ENCODE data around the gene FAM32A.

DNA sequence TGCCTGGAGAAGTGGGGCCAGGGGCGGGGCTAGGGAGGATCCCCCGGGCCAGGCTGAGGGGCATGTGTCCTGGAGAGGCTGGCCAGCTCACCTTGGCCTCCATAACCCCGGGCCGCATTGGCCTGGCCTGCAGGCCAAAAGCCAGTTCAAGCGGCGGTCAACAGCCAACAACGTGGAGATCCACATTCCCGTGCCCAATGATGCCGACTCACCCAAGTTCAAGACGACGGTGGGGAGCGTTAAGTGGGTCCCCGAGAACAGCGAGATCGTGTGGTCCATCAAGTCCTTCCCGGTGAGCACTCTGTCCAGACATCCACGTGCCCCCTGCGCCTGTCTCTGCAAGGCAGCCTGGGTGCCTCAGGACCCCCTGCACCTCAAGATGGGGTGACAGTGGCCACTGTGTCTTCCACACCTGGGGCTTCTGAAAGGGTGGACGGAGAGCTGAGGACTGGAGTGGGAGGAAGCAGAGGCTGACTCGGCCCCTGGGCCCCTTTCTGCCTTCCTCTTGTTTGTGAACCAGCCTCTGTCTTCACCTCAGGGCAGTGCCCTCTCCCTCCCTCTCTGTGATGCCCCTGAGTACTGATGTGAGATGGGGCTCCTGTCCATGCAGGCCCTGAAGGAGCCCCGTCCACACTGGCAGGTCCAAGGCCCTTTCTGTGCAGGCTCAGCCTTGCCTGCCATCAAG lies 43.6 kb downstream of the FAM32A start:
- TF ChIP-seq EZH2 (IDR thresholded peaks at IDR 0.05; ENCODE audit: insufficient read depth, low read length): no peak
- TF ChIP-seq, protein P1, sequence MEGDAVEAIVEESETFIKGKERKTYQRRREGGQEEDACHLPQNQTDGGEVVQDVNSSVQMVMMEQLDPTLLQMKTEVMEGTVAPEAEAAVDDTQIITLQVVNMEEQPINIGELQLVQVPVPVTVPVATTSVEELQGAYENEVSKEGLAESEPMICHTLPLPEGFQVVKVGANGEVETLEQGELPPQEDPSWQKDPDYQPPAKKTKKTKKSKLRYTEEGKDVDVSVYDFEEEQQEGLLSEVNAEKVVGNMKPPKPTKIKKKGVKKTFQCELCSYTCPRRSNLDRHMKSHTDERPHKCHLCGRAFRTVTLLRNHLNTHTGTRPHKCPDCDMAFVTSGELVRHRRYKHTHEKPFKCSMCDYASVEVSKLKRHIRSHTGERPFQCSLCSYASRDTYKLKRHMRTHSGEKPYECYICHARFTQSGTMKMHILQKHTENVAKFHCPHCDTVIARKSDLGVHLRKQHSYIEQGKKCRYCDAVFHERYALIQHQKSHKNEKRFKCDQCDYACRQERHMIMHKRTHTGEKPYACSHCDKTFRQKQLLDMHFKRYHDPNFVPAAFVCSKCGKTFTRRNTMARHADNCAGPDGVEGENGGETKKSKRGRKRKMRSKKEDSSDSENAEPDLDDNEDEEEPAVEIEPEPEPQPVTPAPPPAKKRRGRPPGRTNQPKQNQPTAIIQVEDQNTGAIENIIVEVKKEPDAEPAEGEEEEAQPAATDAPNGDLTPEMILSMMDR (IDR thresholded peaks at IDR 0.05; ENCODE audit: insufficient read depth, low read depth, low read length): no peak

Data from astrocyte (in vitro differentiated cells and primary cell).